ENCODE results near the gene RALGAPB. TPM values are rescaled to one million over a fixed set of nuclear protein-coding genes. Genes with fewer than 3 reads are reported as not detected.

The RALGAPB gene
- total and polyA plus RNA-seq, 3 experiments from 2014 or later = 13.9 to 35.0 (median 33.8) TPM

- DNase-seq = no peak
- Mint-ChIP-seq H3K27me3 (no peaks in the 10 kb centered on the region), H3K36me3 (peaks cover 4 to 92% (median 27%) of the 10 kb centered on the region in 3 donors), H3K4me3 (no peak overlapping the region), H3K27ac (peak overlapping the region in 2 of 8 donors; percentile 4 to 48), H3K9me3 (no peaks in the 10 kb centered on the region), H3K4me1 (peaks cover 0 to 4% (median 0%) of the 10 kb centered on the region in 3 donors)
- Histone ChIP-seq H3K27ac (ENCODE audit: low read depth, low read length) (no peak overlapping the region), H3K4me3 (ENCODE audit: low read length) (no peak overlapping the region), H3K27me3 (ENCODE audit: insufficient read depth, low read length, poor library complexity, severe bottlenecking) (no peaks in the 10 kb centered on the region), H3K36me3 (ENCODE audit: insufficient read depth, low read length) (peaks cover 56% of the 10 kb centered on the region), H3K9me3 (ENCODE audit: low read length) (no peaks in the 10 kb centered on the region), H3K4me1 (ENCODE audit: insufficient read depth, low read length) (peaks cover 3% of the 10 kb centered on the region)
- CTCF ChIA-PET = no interaction called here
- POLR2A ChIA-PET = no interaction called here
These were observed 70.6 kb downstream of the RALGAPB start for GRCh38 chr20:38543014-38543906.

DNA sequence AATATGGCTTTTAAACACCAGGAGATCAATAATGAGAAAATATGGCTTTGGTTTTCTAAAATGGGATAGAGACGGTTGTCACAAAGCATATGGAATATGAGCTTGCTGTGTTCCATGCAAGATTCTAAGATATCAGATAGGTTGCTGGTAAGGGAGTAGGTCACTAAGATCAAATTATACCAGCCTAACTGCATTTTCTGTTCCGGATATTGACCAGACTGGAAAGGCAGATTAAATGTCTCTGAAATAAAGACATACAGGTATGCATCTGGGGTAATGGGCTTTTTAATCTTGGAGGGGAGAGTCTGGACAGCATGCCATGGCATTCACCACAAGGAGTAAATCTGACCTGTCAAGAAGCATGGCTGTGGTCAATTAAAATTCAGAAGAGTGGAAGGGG, 73.1 kb downstream of the RALGAPB start:
- Mint-ChIP-seq H3K4me1 (peaks cover 0 to 4% (median 0%) of the 10 kb centered on the region in 3 donors), H3K36me3 (peaks cover 11 to 87% (median 31%) of the 10 kb centered on the region in 3 donors)
- no peak for DNase-seq

GRCh38 chr20:38547288-38548085, 74.8 kb downstream of the RALGAPB start:
- POLR2A ChIA-PET = no interaction called here
- peak overlapping the region in 1 of 8 donors; percentile 36 for H3K27ac Mint-ChIP-seq
- no peaks in the 10 kb centered on the region for H3K27me3 Mint-ChIP-seq
- peaks cover 60% of the 10 kb centered on the region for H3K36me3 ChIP-seq (ENCODE audit: insufficient read depth, low read length)
- H3K36me3 Mint-ChIP-seq = peaks cover 8 to 70% (median 27%) of the 10 kb centered on the region in 3 donors
- H3K4me1 ChIP-seq (ENCODE audit: insufficient read depth, low read length) = peaks cover 4% of the 10 kb centered on the region
- H3K9me3 Mint-ChIP-seq = no peaks in the 10 kb centered on the region
- H3K4me3 Mint-ChIP-seq = no peak overlapping the region
- no peak overlapping the region for H3K27ac ChIP-seq (ENCODE audit: low read depth, low read length)
- no peaks in the 10 kb centered on the region for H3K27me3 ChIP-seq (ENCODE audit: insufficient read depth, low read length, poor library complexity, severe bottlenecking)
- peaks cover 0 to 4% (median 0%) of the 10 kb centered on the region in 3 donors for H3K4me1 Mint-ChIP-seq
- CTCF ChIA-PET = no interaction called here
- no peaks in the 10 kb centered on the region for H3K9me3 ChIP-seq (ENCODE audit: low read length)
- DNase-seq = no peak
- H3K4me3 ChIP-seq (ENCODE audit: low read length) = no peak overlapping the region

More for the DNA sequence above, 73.1 kb downstream of the RALGAPB start:
- H3K4me3 Mint-ChIP-seq = no peak overlapping the region
- Histone ChIP-seq H3K27me3 (ENCODE audit: insufficient read depth, low read length, poor library complexity, severe bottlenecking) (no peaks in the 10 kb centered on the region), H3K4me3 (ENCODE audit: low read length) (no peak overlapping the region), H3K4me1 (ENCODE audit: insufficient read depth, low read length) (peaks cover 4% of the 10 kb centered on the region), H3K36me3 (ENCODE audit: insufficient read depth, low read length) (peaks cover 61% of the 10 kb centered on the region), H3K27ac (ENCODE audit: low read depth, low read length) (no peak overlapping the region), H3K9me3 (ENCODE audit: low read length) (no peaks in the 10 kb centered on the region)
- CTCF ChIA-PET = no interaction called here
- POLR2A ChIA-PET = no interaction called here
- no peaks in the 10 kb centered on the region for H3K27me3 Mint-ChIP-seq
- no peaks in the 10 kb centered on the region for H3K9me3 Mint-ChIP-seq
- peak overlapping the region in 1 of 8 donors; percentile 67 for H3K27ac Mint-ChIP-seq

DNA sequence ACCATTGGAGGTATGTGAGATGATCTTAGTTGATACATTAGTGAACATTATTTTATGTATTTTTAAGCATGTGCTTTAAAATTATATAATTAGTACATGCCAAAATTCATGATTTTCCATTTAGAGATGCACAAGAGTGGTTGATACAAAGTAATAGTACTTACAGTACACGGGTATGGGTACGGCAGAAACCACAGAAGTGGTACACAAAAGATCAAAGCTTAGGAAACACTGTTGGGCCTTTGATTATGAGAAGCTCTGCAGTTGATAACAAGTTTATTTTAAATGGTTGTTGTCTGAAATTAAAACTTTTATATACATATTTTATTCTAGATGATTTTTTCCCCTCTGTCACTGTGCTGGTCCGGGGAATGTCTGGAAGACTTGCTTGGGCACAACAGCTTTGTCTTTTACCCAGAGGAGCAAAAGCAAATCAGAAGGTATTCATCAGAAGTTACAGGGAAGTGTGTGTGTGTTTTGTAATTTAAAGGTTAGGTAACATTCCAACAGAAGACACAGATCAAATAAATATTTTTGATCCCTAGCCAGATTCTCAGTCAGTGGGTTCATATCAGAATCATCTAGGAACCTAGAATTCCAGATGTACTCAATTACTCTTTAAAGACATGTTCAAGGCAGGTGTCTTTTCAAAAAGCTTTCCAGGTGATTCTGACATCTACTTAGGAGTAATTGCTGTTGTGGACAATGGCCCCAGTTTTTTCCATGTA, 75.9 kb downstream of the RALGAPB start:
- Histone ChIP-seq H3K9me3 (ENCODE audit: low read length) (no peaks in the 10 kb centered on the region), H3K36me3 (ENCODE audit: insufficient read depth, low read length) (peaks cover 60% of the 10 kb centered on the region), H3K4me3 (ENCODE audit: low read length) (no peak overlapping the region), H3K27me3 (ENCODE audit: insufficient read depth, low read length, poor library complexity, severe bottlenecking) (no peaks in the 10 kb centered on the region), H3K27ac (ENCODE audit: low read depth, low read length) (no peak overlapping the region), H3K4me1 (ENCODE audit: insufficient read depth, low read length) (peaks cover 4% of the 10 kb centered on the region)
- Mint-ChIP-seq H3K4me1 (peaks cover 0 to 4% (median 0%) of the 10 kb centered on the region in 3 donors), H3K4me3 (no peak overlapping the region), H3K27me3 (no peaks in the 10 kb centered on the region), H3K27ac (no peak overlapping the region), H3K9me3 (no peaks in the 10 kb centered on the region), H3K36me3 (peaks cover 8 to 60% (median 20%) of the 10 kb centered on the region in 3 donors)
- POLR2A ChIA-PET = no interaction called here
- DNase-seq = no peak
- CTCF ChIA-PET = no interaction called here

DNA sequence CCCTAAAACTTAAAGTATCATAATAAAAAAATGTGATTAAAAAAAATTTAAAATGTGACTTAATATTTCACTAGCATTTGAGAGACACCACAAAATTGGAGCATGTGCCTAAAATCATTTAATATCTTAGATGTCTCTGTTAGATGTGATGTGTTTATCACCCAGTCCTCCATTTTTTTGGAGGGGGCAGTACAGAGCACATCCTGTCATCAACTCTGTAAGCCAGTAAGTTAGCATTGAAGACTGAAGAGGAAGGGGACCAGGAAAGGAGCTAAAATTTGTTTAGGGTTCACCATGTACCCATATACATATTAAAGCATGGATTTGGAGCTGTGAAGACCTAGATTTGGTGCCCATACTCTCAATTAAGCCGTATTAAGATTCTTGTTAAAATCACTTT, 77.6 kb downstream of the RALGAPB start:
- H3K4me3 ChIP-seq (ENCODE audit: low read length) = no peak overlapping the region
- H3K9me3 ChIP-seq (ENCODE audit: low read length) = no peaks in the 10 kb centered on the region
- no peak overlapping the region for H3K27ac ChIP-seq (ENCODE audit: low read depth, low read length)
- peaks cover 4% of the 10 kb centered on the region for H3K4me1 ChIP-seq (ENCODE audit: insufficient read depth, low read length)
- Mint-ChIP-seq H3K9me3 (no peaks in the 10 kb centered on the region), H3K27ac (no peak overlapping the region), H3K27me3 (no peaks in the 10 kb centered on the region), H3K4me3 (no peak overlapping the region), H3K4me1 (peaks cover 0 to 4% (median 0%) of the 10 kb centered on the region in 3 donors), H3K36me3 (peaks cover 24 to 45% (median 30%) of the 10 kb centered on the region in 3 donors)
- ChIA-PET CTCF (no interaction called here), POLR2A (no interaction called here)
- peaks cover 68% of the 10 kb centered on the region for H3K36me3 ChIP-seq (ENCODE audit: insufficient read depth, low read length)
- no peak for DNase-seq
- no peaks in the 10 kb centered on the region for H3K27me3 ChIP-seq (ENCODE audit: insufficient read depth, low read length, poor library complexity, severe bottlenecking)

DNA sequence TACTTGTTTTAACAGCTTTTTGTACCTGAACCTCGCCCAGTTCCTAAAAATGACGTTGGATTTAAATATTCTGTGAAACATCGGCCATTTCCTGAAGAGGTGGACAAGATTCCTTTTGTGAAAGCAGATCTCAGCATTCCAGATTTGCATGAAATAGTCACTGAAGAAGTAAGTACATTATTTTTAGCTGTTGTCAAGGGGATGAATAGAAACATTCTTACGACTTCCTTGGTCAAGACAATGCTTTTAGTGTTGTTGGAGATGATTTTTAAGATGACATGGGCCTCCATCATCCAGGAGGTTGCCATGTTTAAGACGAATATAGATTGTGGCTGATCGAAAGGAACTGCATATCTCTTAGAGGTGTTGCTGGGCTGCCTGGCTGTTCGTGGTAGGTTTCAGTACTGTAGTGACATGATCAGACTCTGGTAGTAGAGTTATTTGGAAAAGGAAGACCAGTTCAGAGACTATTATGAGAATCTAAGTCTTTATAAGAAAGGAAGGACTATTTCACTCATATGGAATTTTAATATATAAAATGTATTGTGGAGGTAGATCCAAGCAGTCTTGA, 78.5 kb downstream of the RALGAPB start:
- H3K27me3 Mint-ChIP-seq = no peaks in the 10 kb centered on the region
- H3K4me3 Mint-ChIP-seq = no peak overlapping the region
- ChIA-PET CTCF (no interaction called here), POLR2A (no interaction called here)
- Histone ChIP-seq H3K9me3 (ENCODE audit: low read length) (no peaks in the 10 kb centered on the region), H3K4me3 (ENCODE audit: low read length) (no peak overlapping the region), H3K36me3 (ENCODE audit: insufficient read depth, low read length) (peaks cover 68% of the 10 kb centered on the region), H3K27ac (ENCODE audit: low read depth, low read length) (no peak overlapping the region), H3K4me1 (ENCODE audit: insufficient read depth, low read length) (peaks cover 4% of the 10 kb centered on the region), H3K27me3 (ENCODE audit: insufficient read depth, low read length, poor library complexity, severe bottlenecking) (no peaks in the 10 kb centered on the region)
- no peak for DNase-seq
- no peaks in the 10 kb centered on the region for H3K9me3 Mint-ChIP-seq
- peaks cover 0 to 4% (median 0%) of the 10 kb centered on the region in 3 donors for H3K4me1 Mint-ChIP-seq
- peaks cover 24 to 43% (median 28%) of the 10 kb centered on the region in 3 donors for H3K36me3 Mint-ChIP-seq
- H3K27ac Mint-ChIP-seq = no peak overlapping the region

GRCh38 chr20:38554986-38555385, 82.3 kb downstream of the RALGAPB start:
- H3K36me3 Mint-ChIP-seq = peaks cover 27 to 40% (median 28%) of the 10 kb centered on the region in 3 donors
- H3K9me3 Mint-ChIP-seq = no peaks in the 10 kb centered on the region
- POLR2A ChIA-PET = no interaction called here
- no peak overlapping the region for H3K4me3 ChIP-seq (ENCODE audit: low read length)
- no peak overlapping the region for H3K4me3 Mint-ChIP-seq
- no peaks in the 10 kb centered on the region for H3K4me1 Mint-ChIP-seq
- H3K27ac Mint-ChIP-seq = peak overlapping the region in 1 of 8 donors; percentile 66
- DNase-seq = no peak
- CTCF ChIA-PET = no interaction called here
- H3K27me3 ChIP-seq (ENCODE audit: insufficient read depth, low read length, poor library complexity, severe bottlenecking) = no peaks in the 10 kb centered on the region
- H3K36me3 ChIP-seq (ENCODE audit: insufficient read depth, low read length) = peaks cover 55% of the 10 kb centered on the region
- no peak overlapping the region for H3K27ac ChIP-seq (ENCODE audit: low read depth, low read length)
- H3K27me3 Mint-ChIP-seq = no peaks in the 10 kb centered on the region
- no peaks in the 10 kb centered on the region for H3K9me3 ChIP-seq (ENCODE audit: low read length)
- H3K4me1 ChIP-seq (ENCODE audit: insufficient read depth, low read length) = no peaks in the 10 kb centered on the region
